GM08714 (cell line): ENCODE results near the gene DCLK3.

ENCODE experiments used
- H3K4me3 ChIP-seq: fragments of 200-500 bp; sonication (Bioruptor generic); 2 replicates; pipeline ENCODE4 v1.5.1; 2014; ENCODE audit warnings: mild to moderate bottlenecking, low read length, inconsistent platforms
- ZNF274 ChIP-seq: IDR thresholded peaks from 2 replicates; pipeline ENCODE4 v1.6.1; 2012; ENCODE audit warnings: mild to moderate bottlenecking, low read depth, low read length

Gene DCLK3

GRCh38 chr3:36686516-36686915 is 77.8 kb downstream of the DCLK3 start:
- TF ChIP-seq ZNF274, result no peak
- H3K4me3 ChIP-seq, result no peak overlapping the region

- no peak for TF ChIP-seq ZNF274
Observed at GRCh38 chr3:36681867-36682266, 82.5 kb downstream of the DCLK3 start.

GRCh38 chr3:36680952-36681351 is 83.4 kb downstream of the DCLK3 start:
- TF ChIP-seq ZNF274, result no peak
- no peak overlapping the region for H3K4me3 ChIP-seq

More at GRCh38 chr3:36681867-36682266, 82.5 kb downstream of the DCLK3 start:
- no peak overlapping the region for H3K4me3 ChIP-seq

GRCh38 chr3:36679384-36680200 is 84.8 kb downstream of the DCLK3 start:
- no peak overlapping the region for H3K4me3 ChIP-seq
- TF ChIP-seq ZNF274, result no peak

- no peak for TF ChIP-seq ZNF274
Observed at GRCh38 chr3:36678216-36679013, 85.9 kb downstream of the DCLK3 start.

GRCh38 chr3:36677331-36678007 is 86.9 kb downstream of the DCLK3 start:
- TF ChIP-seq ZNF274, result no peak
- no peak overlapping the region for H3K4me3 ChIP-seq

More at GRCh38 chr3:36678216-36679013, 85.9 kb downstream of the DCLK3 start:
- H3K4me3 ChIP-seq, result no peak overlapping the region

GRCh38 chr3:36674816-36675215 is 89.5 kb downstream of the DCLK3 start:
- H3K4me3 ChIP-seq, result no peak overlapping the region
- TF ChIP-seq ZNF274, result no peak

- TF ChIP-seq ZNF274, result no peak
Observed at GRCh38 chr3:36669764-36670163, 94.6 kb downstream of the DCLK3 start.

GRCh38 chr3:36666166-36666565 is 98.2 kb downstream of the DCLK3 start:
- H3K4me3 ChIP-seq, result no peak overlapping the region
- TF ChIP-seq ZNF274, result no peak

More at GRCh38 chr3:36669764-36670163, 94.6 kb downstream of the DCLK3 start:
- H3K4me3 ChIP-seq, result no peak overlapping the region

- H3K4me3 ChIP-seq, result no peak overlapping the region
- TF ChIP-seq ZNF274, result no peak
Observed at GRCh38 chr3:36663666-36664291, 100.6 kb downstream of the DCLK3 start.

GRCh38 chr3:36662626-36663025 is 101.7 kb downstream of the DCLK3 start:
- TF ChIP-seq ZNF274, result no peak

More at GRCh38 chr3:36662626-36663025, 101.7 kb downstream of the DCLK3 start:
- no peak overlapping the region for H3K4me3 ChIP-seq
